HuH-7 (cell line): ENCODE data around the gene RPL34.

Experiments
- DNase-seq: peaks from one replicate; pipeline ENCODE4 v3.0.0; 2011; ENCODE audit warnings: low spot score

The RPL34 gene

DNA sequence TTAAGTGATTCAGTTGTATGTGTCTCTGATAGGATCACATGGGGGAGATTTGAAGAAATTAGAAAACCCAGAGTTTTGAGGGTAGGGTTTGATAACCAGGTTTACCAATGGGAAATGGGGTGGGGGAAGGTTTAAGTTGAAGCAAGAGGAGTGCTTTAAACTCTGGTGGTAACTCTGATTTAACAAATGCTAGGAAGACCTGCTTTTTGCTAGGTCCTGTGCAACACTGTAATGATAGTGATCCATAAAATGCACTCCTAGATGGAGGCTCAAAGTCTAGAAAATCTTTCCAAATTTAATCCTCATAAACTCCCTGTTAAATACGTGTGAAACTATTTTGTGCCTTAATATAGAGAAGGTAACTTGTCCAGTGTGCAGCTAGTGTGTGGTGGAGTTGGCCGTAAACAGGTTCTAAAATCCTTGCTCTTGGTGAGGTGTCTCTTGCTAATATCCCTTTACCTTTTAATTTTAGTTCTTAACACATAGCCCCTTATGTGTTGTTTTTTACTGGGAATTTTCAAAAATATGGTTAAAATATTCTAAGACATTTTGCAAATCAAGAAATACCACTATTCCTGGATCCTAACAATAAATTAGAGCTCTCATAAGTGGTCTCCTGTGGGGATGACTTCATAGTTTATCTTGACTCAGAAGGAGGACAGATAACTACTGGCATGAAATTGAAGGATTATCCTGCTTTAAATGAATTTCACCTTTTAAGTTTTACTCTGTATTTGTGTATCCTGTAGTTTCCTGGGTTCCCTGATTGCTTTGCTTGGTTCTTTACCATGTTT is 4.1 kb downstream of the RPL34 start:
- no peak for DNase-seq

DNA sequence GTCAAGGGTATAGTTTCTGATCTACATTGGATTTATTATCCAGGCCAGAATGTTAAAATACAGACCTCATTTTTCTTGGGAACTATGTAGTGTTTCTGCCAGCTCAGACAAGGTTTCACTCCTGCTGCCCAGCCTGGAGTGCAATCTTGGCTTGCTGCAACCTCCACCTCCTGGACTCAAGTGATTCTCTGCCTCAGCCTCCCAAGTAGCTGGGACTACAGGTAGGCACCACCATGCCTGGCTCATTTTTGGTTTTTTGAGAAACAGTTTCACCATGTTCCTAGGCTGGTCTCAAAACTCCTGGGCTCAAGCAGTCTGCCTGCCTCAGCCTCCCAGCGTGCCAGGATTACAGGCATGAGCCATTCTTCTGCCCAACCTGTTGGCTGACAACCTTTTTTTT is 5.7 kb downstream of the RPL34 start:
- no peak for DNase-seq

DNA sequence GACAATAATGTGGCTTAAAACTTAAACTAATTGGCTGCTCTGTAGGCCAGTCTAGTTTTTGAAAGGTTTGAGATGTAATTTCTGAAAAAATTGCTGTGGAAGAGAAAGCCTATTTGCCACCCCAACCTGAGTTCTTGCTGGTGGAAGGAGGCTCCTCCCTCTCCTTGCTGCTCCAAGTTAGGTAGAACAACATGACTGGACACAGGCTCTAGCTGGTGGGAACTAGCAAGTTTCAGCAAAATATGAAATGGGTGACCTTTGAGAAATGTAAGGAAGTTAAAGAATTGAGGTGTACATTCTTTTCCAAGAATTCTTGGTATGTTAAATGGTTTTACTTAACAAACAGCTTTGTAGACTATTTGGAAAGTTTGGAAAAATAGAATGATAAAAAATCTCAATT is 8.0 kb downstream of the RPL34 start:
- DNase-seq, result no peak

DNA sequence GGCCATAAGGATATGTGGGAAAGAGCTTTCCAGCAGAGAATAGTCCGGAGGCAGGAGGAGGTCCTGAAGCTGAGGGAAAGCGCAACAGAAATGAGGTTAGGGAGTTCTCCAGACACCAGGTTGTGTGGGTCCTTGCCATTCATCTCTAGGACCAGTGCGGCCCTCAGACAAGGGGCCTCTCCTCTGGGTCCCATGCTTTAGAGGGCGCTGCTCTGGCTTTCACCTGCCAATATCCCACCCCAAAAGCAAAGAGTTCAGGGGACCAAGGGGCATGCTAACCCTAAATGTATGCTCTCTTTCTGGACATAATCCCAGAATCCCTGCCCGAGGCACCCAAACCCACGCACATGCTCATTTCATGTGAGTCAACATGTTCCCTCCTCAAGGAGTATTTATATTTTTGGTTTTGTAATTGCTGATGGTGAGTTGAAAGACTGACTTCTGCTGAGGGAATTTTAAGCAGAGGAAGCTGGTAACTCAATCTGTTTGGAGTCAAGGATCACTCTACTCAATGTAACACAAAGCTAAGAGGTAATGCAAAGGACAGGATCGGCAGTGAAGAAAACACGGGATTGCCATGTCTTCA is 14.8 kb downstream of the RPL34 start:
- no peak for DNase-seq

DNA sequence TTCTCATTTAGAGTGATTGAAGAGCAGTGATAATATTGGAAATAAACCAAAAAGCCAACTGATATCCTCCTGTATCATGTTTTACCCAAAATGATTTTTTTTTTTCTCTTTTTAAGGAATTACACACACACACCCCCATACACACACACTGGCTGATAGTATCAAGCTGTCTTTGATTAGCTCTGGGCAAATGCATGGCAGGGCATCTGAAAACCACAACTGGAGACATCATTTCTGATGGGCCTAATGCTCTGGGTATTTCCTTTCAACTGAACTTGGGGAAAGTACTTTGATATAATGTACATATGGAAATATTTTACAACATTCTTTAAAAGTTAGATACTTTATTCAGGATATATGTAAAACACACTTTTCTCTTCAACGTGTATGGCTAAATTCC is 15.9 kb downstream of the RPL34 start:
- no peak for DNase-seq

DNA sequence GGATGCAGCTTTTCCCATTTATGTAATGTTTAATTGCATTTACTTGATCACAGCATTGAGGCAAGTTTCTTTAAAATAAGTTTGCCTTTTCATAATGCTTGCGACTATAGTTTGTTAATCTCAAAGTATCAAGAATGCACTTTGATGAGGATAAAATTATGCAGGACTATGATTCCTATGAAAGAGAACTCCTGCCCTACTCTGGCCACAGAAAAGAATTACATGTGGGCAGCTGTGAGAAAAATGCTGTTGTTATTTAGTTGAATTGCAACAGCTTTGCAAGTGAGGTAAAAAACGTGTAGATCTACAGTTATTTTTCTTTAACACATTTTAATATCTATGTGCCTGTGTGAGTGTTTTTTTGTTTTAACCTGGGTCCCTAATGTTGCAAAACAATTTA is 17.5 kb downstream of the RPL34 start:
- DNase-seq, result no peak

DNA sequence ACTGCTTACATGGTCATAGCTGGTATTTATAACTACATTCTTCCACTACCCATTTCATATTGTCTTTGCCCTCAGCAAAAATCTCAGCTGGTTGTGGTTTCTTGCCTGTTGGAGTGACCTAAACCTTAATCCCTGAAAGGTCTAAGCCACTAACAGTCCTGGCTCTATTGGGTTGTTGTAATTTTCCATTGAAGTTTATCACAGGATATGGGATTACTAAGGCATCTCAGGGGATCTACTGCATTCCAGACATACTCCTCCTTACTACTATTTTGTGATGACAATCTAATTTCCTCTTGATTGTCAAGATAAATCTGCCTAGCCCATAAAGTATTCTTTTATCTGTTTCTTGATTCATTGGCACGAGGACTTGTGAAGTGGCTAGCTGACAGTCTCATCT is 23.9 kb downstream of the RPL34 start:
- no peak for DNase-seq

DNA sequence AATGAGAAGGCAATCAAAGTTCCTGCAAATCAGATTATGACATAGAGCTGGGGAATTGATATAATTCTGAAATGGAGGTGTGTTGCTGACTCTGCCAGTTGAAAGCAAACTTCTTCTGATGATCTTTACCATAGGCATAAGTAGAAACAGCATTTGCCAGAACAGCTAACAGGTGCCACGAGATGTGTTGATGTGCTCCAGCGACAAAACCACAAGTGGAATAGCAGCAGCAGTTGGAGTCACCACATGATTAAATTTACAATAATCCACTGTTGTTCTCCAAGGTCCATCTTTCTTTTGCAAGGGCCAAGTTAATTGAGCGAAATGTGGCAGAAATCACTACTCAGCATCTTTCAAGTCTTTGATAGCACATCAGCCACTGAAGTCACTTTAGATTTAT is 26.3 kb downstream of the RPL34 start:
- no peak for DNase-seq

DNA sequence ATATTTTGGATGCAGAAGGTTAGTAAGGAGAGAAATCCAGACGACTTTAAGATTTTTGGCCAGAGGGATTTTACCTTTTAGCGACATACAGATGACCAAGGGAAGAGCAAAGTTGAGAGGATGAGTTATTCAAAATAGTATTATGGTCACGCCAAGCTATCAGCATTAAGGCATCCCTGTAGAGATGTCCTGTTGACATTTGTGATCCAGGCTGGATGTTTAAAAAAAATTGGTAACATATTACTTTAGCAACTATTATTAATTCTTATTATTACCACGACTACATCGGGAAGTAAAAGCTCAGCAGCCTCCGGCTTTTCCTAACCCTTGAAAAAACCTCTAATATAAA is 29.5 kb downstream of the RPL34 start:
- no peak for DNase-seq

DNA sequence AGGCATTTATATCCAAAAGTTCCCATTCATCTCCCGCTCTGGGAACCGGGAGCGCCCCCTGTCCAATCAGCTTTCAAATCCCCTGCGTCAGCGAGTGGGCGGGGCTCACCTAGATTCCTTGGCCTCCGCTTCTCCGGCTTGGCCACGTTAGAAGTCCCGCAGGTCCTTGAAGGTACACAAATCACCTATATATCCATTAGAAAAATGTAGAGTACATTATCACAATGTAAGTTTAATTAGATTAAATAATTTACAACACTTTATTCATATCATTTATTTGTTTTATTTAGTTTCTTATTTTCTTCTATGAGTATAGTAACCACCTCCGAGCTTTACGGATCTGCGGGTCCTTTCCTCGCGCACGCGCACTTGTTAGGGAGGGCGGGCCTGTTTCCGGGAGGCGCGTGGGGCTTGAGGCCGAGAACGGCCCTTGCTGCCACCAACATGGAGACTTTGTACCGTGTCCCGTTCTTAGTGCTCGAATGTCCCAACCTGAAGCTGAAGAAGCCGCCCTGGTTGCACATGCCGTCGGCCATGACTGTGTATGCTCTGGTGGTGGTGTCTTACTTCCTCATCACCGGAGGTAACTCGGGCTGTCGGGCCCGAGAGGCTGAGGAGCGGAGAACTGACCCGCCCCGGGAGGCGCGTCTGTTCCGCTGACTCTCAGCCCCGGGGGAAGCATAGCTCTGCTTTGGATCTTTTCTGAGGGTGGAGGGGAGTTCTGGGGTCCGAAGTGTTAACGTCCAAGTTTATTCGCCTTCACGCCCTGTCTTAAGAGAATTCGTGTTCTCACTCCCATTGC is 30.0 kb downstream of the RPL34 start, which contains the start of gene OSTC:
Gene OSTC, plus strand, starts transcription at position 388 of the 802 bp plus-strand sequence. Its CDS starts 57 bp downstream, at position 445.
- DNase-seq, result peak; percentile 58

DNA sequence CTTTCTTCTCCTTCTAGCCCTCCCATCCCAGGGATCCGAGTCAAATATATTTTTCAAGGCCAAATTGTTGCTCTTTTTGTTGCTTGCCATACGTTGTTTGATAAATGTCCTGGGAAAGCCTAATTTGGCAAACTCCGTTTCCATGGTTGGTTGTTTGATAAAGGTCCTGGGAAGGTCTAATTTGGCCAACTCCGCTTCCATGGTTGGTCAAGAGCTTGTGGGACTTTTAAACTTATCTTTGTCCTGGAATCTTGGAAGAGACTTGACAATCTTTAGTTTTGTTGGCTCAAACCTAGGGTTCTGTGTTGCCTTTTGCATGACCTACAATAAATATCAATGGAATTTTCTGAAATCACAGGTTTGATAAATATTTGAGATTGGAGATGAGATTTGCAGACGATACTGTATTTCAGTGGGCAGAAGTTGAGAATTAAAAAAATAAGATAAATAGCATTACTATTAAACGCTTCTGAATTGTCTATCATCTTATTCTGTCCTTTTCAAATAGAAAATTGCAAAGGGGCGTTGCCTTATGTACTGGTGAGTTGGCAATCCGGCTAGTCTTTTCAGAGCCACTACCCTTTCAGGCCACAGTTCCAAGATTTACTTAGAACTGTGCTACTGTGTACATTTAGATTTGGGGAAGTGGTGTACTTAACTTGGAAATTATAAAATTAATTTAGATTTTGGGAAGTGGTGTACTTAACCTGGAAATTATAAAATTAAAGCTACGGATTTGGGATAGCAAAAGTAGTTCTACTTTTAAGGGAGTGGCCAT is 30.8 kb downstream of the RPL34 start:
- DNase-seq, result peak; percentile 7

DNA sequence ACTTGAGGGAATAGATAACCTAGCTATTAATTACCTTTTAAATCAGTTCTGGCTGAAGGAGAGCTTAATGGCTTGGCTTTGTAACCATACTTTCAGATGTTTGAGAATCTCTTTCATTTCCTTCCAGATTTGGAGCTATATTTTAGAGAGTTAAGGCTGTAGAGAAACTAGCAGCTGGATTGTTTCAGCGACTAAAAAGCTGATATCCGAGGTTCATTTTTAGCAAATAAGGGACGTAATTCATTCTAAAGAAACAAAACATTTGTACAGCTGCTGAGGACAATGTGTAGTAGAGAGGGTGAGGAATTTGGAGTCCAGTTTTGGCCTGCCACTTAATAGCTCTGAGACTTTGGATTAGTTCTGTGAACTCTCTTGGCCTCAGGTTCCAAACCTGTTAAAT is 42.3 kb downstream of the RPL34 start:
- DNase-seq, result no peak

DNA sequence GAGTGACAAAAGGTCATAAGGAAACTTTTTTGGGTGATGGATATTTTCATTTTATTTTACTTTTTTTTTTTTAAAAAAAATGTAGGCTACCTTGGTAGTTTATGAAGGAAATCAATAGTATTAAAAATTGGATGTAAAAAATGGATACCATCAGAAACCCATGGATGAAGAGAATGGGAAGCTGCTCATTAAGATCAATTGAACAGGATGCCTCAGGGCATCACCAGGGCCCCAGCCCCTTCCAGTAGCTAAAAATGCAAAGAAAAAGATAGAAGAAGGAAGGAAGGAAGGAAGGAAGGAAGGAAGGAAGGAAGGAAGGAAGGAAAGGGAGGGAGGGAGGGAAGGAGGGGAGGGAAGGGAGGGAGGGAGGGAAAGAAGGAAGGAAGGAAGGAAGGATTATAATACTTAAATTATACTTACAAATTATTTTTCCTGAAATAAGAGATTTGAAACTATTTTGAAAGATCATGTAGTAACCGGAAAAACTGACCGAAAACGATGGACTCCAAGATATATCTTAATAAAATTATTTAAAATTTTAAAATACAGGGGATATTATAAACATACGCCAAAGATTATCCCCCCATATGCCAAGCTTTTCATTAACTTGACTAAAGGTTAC is 54.1 kb downstream of the RPL34 start:
- no peak for DNase-seq
